ENCODE measurements around the gene KCNQ1OT1. TPM values are rescaled to one million over a fixed set of nuclear protein-coding genes. Genes with fewer than 3 reads are reported as not detected.

KCNQ1OT1 gene
- total RNA-seq, 1 donor from 2014 or later, result 0.33 TPM

DNA sequence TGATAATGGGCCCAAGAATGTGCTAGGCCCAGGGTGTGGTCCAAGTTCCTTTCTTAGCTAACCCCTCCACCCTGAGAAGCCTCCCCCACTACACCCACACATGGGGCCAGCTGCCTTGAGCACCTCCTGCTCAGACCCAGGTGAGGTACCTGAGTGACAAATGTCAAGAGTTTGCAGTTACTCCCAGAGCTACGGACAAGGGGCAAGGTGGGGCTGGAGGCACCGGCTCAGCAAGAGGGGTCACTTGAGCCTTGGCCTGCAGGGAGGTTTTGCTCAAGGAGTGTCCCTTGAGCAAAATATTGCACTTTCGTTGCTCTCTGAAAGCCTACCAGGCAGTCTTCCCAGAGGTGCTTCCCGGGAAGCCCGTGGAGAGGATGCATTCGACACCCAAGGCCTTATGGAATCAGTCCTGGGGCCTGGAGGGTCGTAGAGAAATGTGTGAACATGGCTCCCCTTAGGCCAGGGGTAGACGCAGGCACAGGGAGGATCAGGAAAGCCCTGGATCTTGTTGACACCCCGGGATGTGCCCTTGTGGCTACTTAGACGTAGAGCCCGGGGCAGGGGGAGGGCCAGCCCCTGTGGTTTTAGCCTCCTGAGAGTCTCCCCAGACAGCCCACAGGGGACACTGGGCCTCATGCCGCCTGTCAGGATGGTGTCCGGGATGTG lies 140.8 kb downstream of the KCNQ1OT1 start:
- H3K9me3 ChIP-seq (replicated peaks), result peaks cover 3% of the 10 kb centered on the region
- peaks cover 20% of the 10 kb centered on the region for H3K4me1 ChIP-seq
- H3K27ac ChIP-seq (replicated peaks), result no peak overlapping the region
- H3K4me3 ChIP-seq, result no peak overlapping the region
- no peaks in the 10 kb centered on the region for H3K27me3 ChIP-seq (ENCODE audit: low read depth)
- intact Hi-C loops (cut with micrococcal nuclease), result loop anchor here (10.0 kb wide), 1 partner anchor 46 kb away; no protein-coding TSS in a partner anchor
- no peak for DNase-seq
- H3K36me3 ChIP-seq, result no peaks in the 10 kb centered on the region
- no peak for TF ChIP-seq CTCF (IDR thresholded peaks at IDR 0.05; ENCODE audit: borderline replicate concordance)

GRCh38 chr11:2558397-2558796 lies 141.4 kb downstream of the KCNQ1OT1 start:
- DNase-seq, result peak; percentile 6
- TF ChIP-seq CTCF (IDR thresholded peaks at IDR 0.05; ENCODE audit: borderline replicate concordance), result no peak
- intact Hi-C loops (cut with micrococcal nuclease), result loop anchor here (10.0 kb wide), 1 partner anchor 46 kb away; no protein-coding TSS in a partner anchor

More at GRCh38 chr11:2558397-2558796, 141.4 kb downstream of the KCNQ1OT1 start:
- Histone ChIP-seq H3K9me3 (replicated peaks) (peaks cover 3% of the 10 kb centered on the region), H3K36me3 (no peaks in the 10 kb centered on the region), H3K4me1 (peaks cover 20% of the 10 kb centered on the region), H3K27ac (replicated peaks) (no peak overlapping the region), H3K4me3 (no peak overlapping the region), H3K27me3 (ENCODE audit: low read depth) (no peaks in the 10 kb centered on the region)

Other genes starting within 250 kb of the KCNQ1OT1 start
- gene CDKN1C, start 185.8 kb upstream of the KCNQ1OT1 start, total RNA-seq, result 33.0 TPM
- gene PHLDA2, start 229.4 kb upstream of the KCNQ1OT1 start, total RNA-seq, result not detected